ENCODE results near the gene WTAP. TPM values are rescaled to one million over a fixed set of nuclear protein-coding genes. Genes with fewer than 3 reads are reported as not detected.

WTAP gene
- total RNA-seq, 1 experiment from 2014 or later: 138 TPM

GRCh38 chr6:159691963-159692287, 35.4 kb upstream of the WTAP start:
- Histone ChIP-seq H3K18ac (ENCODE audit: insufficient read length, low read depth, low read length) (no peak overlapping the region), H2BK20ac (ENCODE audit: low read depth, low read length, poor library complexity, severe bottlenecking) (no peak overlapping the region), H3K27me3 (ENCODE audit: insufficient read depth, low read length) (no peaks in the 10 kb centered on the region), H4K5ac (ENCODE audit: insufficient read length, low read depth, low read length) (no peak overlapping the region), H3K14ac (ENCODE audit: insufficient read depth, low read length) (no peak overlapping the region), H4K91ac (ENCODE audit: insufficient read length, low read depth, low read length) (no peak overlapping the region), H2BK120ac (ENCODE audit: low read depth, low read length, poor library complexity, severe bottlenecking) (no peak overlapping the region), H3K4me1 (ENCODE audit: insufficient read depth, low read length) (peaks cover 5% of the 10 kb centered on the region), H2AK5ac (ENCODE audit: insufficient read length, low read length) (no peak overlapping the region), H3K4ac (ENCODE audit: low read depth, low read length) (no peak overlapping the region), H3K9me3 (ENCODE audit: control insufficient read depth, low read depth, low read length) (no peaks in the 10 kb centered on the region), H3K4me2 (ENCODE audit: insufficient read depth, insufficient read length, low read length) (peak overlapping the region; percentile 95), H3K27ac (ENCODE audit: insufficient read length, low read depth, low read length) (no peak overlapping the region), H3K79me1 (ENCODE audit: insufficient read depth, low read depth, low read length, poor library complexity, severe bottlenecking) (no peaks in the 10 kb centered on the region), H3K23me2 (ENCODE audit: insufficient read length, low read depth, low read length, poor library complexity, severe bottlenecking) (peaks cover 11% of the 10 kb centered on the region), H2AFZ (ENCODE audit: low read length) (no peak overlapping the region), H3K79me2 (ENCODE audit: insufficient read depth, low read length) (no peaks in the 10 kb centered on the region; the same call in 1 of the 2 replicates), H2BK5ac (ENCODE audit: insufficient read length, low read length) (no peak overlapping the region), H4K8ac (replicated peaks; ENCODE audit: insufficient read length, low read depth, low read length) (no peak overlapping the region), H4K20me1 (ENCODE audit: control insufficient read depth, insufficient read depth, insufficient read length) (no peaks in the 10 kb centered on the region), H3K9ac (ENCODE audit: extremely low read depth, insufficient read length, low read length) (peak overlapping the region; percentile 81), H2BK15ac (ENCODE audit: low read depth, low read length) (no peak overlapping the region), H2BK12ac (ENCODE audit: insufficient read length, low read depth, low read length) (no peak overlapping the region), H3K23ac (ENCODE audit: insufficient read length, low read depth, low read length) (no peak overlapping the region), H3K56ac (ENCODE audit: insufficient read length, low read depth, low read length) (no peak overlapping the region), H3T11ph (ENCODE audit: low read length) (no peak overlapping the region)
- peak overlapping the region; percentile 91 to 96 for H3K4me3 Mint-ChIP-seq
- H3K36me3 Mint-ChIP-seq (ENCODE audit: insufficient read depth in 1 of 3, low read depth in 3 of 3): peaks cover 18 to 36% (median 33%) of the 10 kb centered on the region in 3 experiments
- no peak overlapping the region; a peak in 1 of 7 replicates for H3K27ac Mint-ChIP-seq
- no peak for DNase-seq
- H3K4me1 Mint-ChIP-seq: peaks cover 23 to 26% of the 10 kb centered on the region in 2 experiments
- no peaks in the 10 kb centered on the region for H3K9me3 Mint-ChIP-seq
- no peak for TF ChIP-seq CTCF (conservative IDR thresholded peaks at IDR 0.05)
- H3K27me3 Mint-ChIP-seq (ENCODE audit: low read depth): no peaks in the 10 kb centered on the region
- WGBS (ENCODE audit: extremely low coverage, insufficient read length, low lambda C conversion rate): no CpG with 5 or more reads among the region's 7 CpGs

Measured in H9 (cell line).